ENCODE measurements around the gene DGCR6.

DGCR6 gene

GRCh38 chr22:18925368-18926064, 19.4 kb downstream of the DGCR6 start:
- CTCF ChIA-PET: no interaction called here
- H3K9me3 ChIP-seq (ENCODE audit: control insufficient read depth, insufficient read depth, low read depth, low read length): no peaks in the 10 kb centered on the region
- no peak overlapping the region for H3K27ac ChIP-seq (ENCODE audit: extremely low read depth, low read depth, low read length)
- no peaks in the 10 kb centered on the region for H3K36me3 ChIP-seq (ENCODE audit: control insufficient read depth in 2 of 2, insufficient read depth in 1 of 2, low read length in 2 of 2)
- POLR2A ChIA-PET: no interaction called here
- no peak overlapping the region for H3K4me3 ChIP-seq (ENCODE audit: low read depth, low read length)
- no peaks in the 10 kb centered on the region for H3K4me1 ChIP-seq (ENCODE audit: control insufficient read depth, insufficient read depth, low read length)
- TF ChIP-seq ZNF391 (tag by site-specific recombination; IDR thresholded peaks at IDR 0.05; ENCODE audit: borderline replicate concordance, low read depth) (no peak), ZNF704 (tag by site-specific recombination; IDR thresholded peaks at IDR 0.05) (no peak)

DNA sequence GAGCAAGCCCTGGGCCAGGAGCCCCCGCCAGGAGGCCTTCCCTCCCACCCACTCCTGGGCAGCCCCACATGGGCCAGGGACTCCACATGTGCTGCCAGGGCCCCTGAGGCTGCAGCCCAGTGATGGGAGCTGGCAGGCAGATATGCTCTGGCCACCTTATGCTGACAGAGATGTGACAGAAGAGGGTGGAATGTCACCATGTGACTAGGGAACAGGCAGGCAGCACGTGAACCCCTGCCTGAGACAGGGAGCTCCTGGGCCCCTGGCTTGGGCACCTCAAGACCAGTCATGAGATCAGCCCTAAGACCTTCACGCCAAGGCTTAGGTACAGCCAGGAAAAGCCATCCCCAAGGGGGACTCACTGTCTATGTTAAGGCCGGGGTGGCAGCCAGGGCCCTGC, 20.9 kb downstream of the DGCR6 start:
- TF ChIP-seq ZSCAN5A (tag by site-specific recombination; IDR thresholded peaks at IDR 0.05) (no peak), ZNF214 (tag by site-specific recombination; IDR thresholded peaks at IDR 0.05; ENCODE audit: borderline replicate concordance) (no peak), ZNF558 (tag by site-specific recombination; IDR thresholded peaks at IDR 0.05) (no peak), ZNF18 (tag by site-specific recombination; IDR thresholded peaks at IDR 0.05) (no peak), ZNF792 (tag by site-specific recombination; IDR thresholded peaks at IDR 0.05) (no peak)
- ChIA-PET CTCF (no interaction called here), POLR2A (no interaction called here)
- Histone ChIP-seq H3K9me3 (ENCODE audit: control insufficient read depth, insufficient read depth, low read depth, low read length) (no peaks in the 10 kb centered on the region), H3K4me3 (ENCODE audit: low read depth, low read length) (no peak overlapping the region), H3K36me3 (ENCODE audit: control insufficient read depth in 2 of 2, insufficient read depth in 1 of 2, low read length in 2 of 2) (no peaks in the 10 kb centered on the region), H3K4me1 (ENCODE audit: control insufficient read depth, insufficient read depth, low read length) (no peaks in the 10 kb centered on the region), H3K27ac (ENCODE audit: extremely low read depth, low read depth, low read length) (no peak overlapping the region)

DNA sequence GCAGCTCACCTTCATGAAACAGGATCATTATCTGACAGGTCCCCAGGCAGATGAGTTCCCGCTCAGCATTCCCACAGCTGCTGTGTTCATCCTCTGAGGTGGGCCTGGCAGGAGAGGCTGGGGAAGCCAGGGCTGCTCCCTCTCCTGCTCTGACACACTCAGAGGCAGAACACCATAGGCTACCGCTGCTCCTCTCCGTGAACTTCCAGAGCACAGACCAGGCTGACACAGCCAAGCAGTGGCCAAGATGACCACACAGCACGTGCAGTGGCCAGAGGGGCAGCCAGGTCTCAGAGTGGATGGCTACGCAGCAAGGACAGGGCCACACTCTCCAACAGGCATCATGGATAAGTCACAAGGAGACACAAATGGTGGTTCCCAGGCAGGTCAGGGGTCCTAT, 21.5 kb downstream of the DGCR6 start:
- Histone ChIP-seq H3K27ac (ENCODE audit: extremely low read depth, low read depth, low read length) (no peak overlapping the region), H3K4me1 (ENCODE audit: control insufficient read depth, insufficient read depth, low read length) (no peaks in the 10 kb centered on the region), H3K4me3 (ENCODE audit: low read depth, low read length) (no peak overlapping the region), H3K36me3 (ENCODE audit: control insufficient read depth in 2 of 2, insufficient read depth in 1 of 2, low read length in 2 of 2) (no peaks in the 10 kb centered on the region), H3K9me3 (ENCODE audit: control insufficient read depth, insufficient read depth, low read depth, low read length) (no peaks in the 10 kb centered on the region)
- ChIA-PET CTCF (interaction anchor here (0.8 kb wide), 1 partner anchor 18 kb away, joined by 3 read pairs; no protein-coding TSS in a partner anchor), POLR2A (no interaction called here)
- TF ChIP-seq MEIS1 (CRISPR knock-in tag; IDR thresholded peaks at IDR 0.05; ENCODE audit: borderline replicate concordance) (no peak), GLIS1 (tag by site-specific recombination; IDR thresholded peaks at IDR 0.05) (no peak), SETDB1 (IDR thresholded peaks at IDR 0.05; ENCODE audit: insufficient read length, low read length) (no peak), HOXC10 (CRISPR knock-in tag; IDR thresholded peaks at IDR 0.05) (no peak), ZNF112 (tag by site-specific recombination; IDR thresholded peaks at IDR 0.05) (no peak), ZNF555 (tag by site-specific recombination; conservative IDR thresholded peaks at IDR 0.05) (no peak), ZNF354C (tag by site-specific recombination; IDR thresholded peaks at IDR 0.05; ENCODE audit: borderline replicate concordance, low read depth) (no peak), OVOL3 (tag by site-specific recombination; IDR thresholded peaks at IDR 0.05) (no peak), ZNF792 (tag by site-specific recombination; IDR thresholded peaks at IDR 0.05) (no peak), KLF1 (tag by site-specific recombination; IDR thresholded peaks at IDR 0.05) (no peak), SCRT1 (tag by site-specific recombination; IDR thresholded peaks at IDR 0.05; ENCODE audit: borderline replicate concordance) (no peak), ZNF311 (tag by site-specific recombination; IDR thresholded peaks at IDR 0.05; ENCODE audit: borderline replicate concordance) (no peak), ZNF776 (tag by site-specific recombination; IDR thresholded peaks at IDR 0.05; ENCODE audit: borderline replicate concordance) (no peak), KLF10 (tag by site-specific recombination; IDR thresholded peaks at IDR 0.05) (no peak)
- TF ChIP-seq, protein P1, sequence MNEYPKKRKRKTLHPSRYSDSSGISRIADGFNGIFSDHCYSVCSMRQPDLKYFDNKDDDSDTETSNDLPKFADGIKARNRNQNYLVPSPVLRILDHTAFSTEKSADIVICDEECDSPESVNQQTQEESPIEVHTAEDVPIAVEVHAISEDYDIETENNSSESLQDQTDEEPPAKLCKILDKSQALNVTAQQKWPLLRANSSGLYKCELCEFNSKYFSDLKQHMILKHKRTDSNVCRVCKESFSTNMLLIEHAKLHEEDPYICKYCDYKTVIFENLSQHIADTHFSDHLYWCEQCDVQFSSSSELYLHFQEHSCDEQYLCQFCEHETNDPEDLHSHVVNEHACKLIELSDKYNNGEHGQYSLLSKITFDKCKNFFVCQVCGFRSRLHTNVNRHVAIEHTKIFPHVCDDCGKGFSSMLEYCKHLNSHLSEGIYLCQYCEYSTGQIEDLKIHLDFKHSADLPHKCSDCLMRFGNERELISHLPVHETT (tag by site-specific recombination; IDR thresholded peaks at IDR 0.05): no peak
- TF ChIP-seq, protein P2, sequence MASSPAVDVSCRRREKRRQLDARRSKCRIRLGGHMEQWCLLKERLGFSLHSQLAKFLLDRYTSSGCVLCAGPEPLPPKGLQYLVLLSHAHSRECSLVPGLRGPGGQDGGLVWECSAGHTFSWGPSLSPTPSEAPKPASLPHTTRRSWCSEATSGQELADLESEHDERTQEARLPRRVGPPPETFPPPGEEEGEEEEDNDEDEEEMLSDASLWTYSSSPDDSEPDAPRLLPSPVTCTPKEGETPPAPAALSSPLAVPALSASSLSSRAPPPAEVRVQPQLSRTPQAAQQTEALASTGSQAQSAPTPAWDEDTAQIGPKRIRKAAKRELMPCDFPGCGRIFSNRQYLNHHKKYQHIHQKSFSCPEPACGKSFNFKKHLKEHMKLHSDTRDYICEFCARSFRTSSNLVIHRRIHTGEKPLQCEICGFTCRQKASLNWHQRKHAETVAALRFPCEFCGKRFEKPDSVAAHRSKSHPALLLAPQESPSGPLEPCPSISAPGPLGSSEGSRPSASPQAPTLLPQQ (tag by site-specific recombination; IDR thresholded peaks at IDR 0.05): no peak

All from HEK293 (cell line).